K562 (cell line): Measurements from ENCODE around the gene VPS18. TPM values are rescaled to one million over a fixed set of nuclear protein-coding genes. Genes with fewer than 3 reads are reported as not detected.

Source experiments
- BDP1 ChIP-seq: IDR thresholded peaks from 3 replicates; pipeline ENCODE4 v1.6.1; 2011; ENCODE audit not compliant: insufficient read length, insufficient read depth
- CEBPG ChIP-seq, 3 experiments: fragments of 200-800 bp in 1 of 3; sonication (Bioruptor generic) in 1 of 3; sonication (generic) in 1 of 3; formaldehyde crosslinking in 1 of 3; IDR thresholded peaks in 2 of 3; conservative IDR thresholded peaks in 1 of 3; 2 replicates each; pipeline versions ENCODE4 v1.6.1 to v1.8.0; 2016 to 2022; ENCODE audit warnings: missing compliant biosample characterization in 2 of 3, missing genetic modification characterization in 2 of 3, mild to moderate bottlenecking in 1 of 3, missing genetic modification reagents in 1 of 3
- CTBP1 ChIP-seq: fragments of 450-650 bp; IDR thresholded peaks from 2 replicates; pipeline ENCODE4 v1.6.1; 2016; ENCODE audit warnings: borderline replicate concordance
- FOSL1 ChIP-seq: fragments of 200-800 bp; sonication (Bioruptor generic); conservative IDR thresholded peaks from 2 replicates; pipeline ENCODE4 v1.6.1; 2016; ENCODE audit warnings: missing genetic modification characterization, missing compliant biosample characterization
- GABPA ChIP-seq: fragments of 200-800 bp; sonication (Bioruptor generic); conservative IDR thresholded peaks from 2 replicates; pipeline ENCODE4 v1.6.1; 2016; ENCODE audit warnings: low read depth, missing genetic modification characterization, missing compliant biosample characterization
- JUND ChIP-seq, 2 experiments: IDR thresholded peaks; 2 replicates in 1 of 2; 3 replicates in 1 of 2; pipeline ENCODE4 v1.6.1; 2011; ENCODE audit warnings: borderline replicate concordance in 2 of 2, low read depth in 2 of 2, low read length in 2 of 2, improper control_type of control experiment in 1 of 2, missing biosample characterization in 1 of 2, missing genetic modification characterization in 1 of 2, missing genetic modification reagents in 1 of 2
- KLF16 ChIP-seq: IDR thresholded peaks from 2 replicates; pipeline ENCODE4 v1.6.1; 2016; ENCODE audit warnings: antibody characterized with exemption
- MBD1 ChIP-seq: fragments of 250-450 bp; sonication (Bioruptor Pico); IDR thresholded peaks from 2 replicates; pipeline ENCODE4 v1.8.0; 2022; ENCODE audit warnings: inconsistent platforms
- MEIS2 ChIP-seq: fragments of 450-650 bp; IDR thresholded peaks from 2 replicates; pipeline ENCODE4 v1.6.1; 2014; ENCODE audit warnings: mild to moderate bottlenecking; ENCODE audit not compliant: partially characterized antibody
- MIER1 ChIP-seq: fragments of 450-650 bp; IDR thresholded peaks from 2 replicates; pipeline ENCODE4 v1.6.1; 2016; ENCODE audit warnings: antibody characterized with exemption, mild to moderate bottlenecking, low read depth
- MTA1 ChIP-seq: fragments of 450-650 bp; IDR thresholded peaks from 2 replicates; pipeline ENCODE4 v1.6.1; 2017; ENCODE audit warnings: borderline replicate concordance
- MXI1 ChIP-seq: IDR thresholded peaks from 2 replicates; pipeline ENCODE4 v1.6.1; 2011; ENCODE audit warnings: low read depth, mild to moderate bottlenecking, improper control_type of control experiment, low read length
- POLR2B ChIP-seq: fragments of 450-650 bp; IDR thresholded peaks from 2 replicates; pipeline ENCODE4 v1.6.1; 2018; ENCODE audit warnings: low read depth; ENCODE audit not compliant: partially characterized antibody
- RB1 ChIP-seq: fragments of 450-650 bp; IDR thresholded peaks from 2 replicates; pipeline ENCODE4 v1.6.1; 2017; ENCODE audit warnings: low read depth, mild to moderate bottlenecking
- RUNX1 ChIP-seq: sonication (generic); IDR thresholded peaks from 2 replicates; pipeline ENCODE4 v1.6.1; 2016; ENCODE audit warnings: antibody characterized with exemption, low read depth
- SRSF3 ChIP-seq: fragments of 200-400 bp; formaldehyde crosslinking; IDR thresholded peaks from 2 replicates; pipeline ENCODE4 v1.6.1; 2016; ENCODE audit warnings: mild to moderate bottlenecking, low read length, moderate library complexity; ENCODE audit not compliant: insufficient read depth
- TFAP4 ChIP-seq: sonication (generic); formaldehyde crosslinking; IDR thresholded peaks from 2 replicates; pipeline ENCODE4 v1.8.0; 2022; ENCODE audit warnings: missing genetic modification reagents, mild to moderate bottlenecking, moderate library complexity, borderline replicate concordance
- ZBTB7A ChIP-seq: IDR thresholded peaks from 2 replicates; pipeline ENCODE4 v1.6.1; 2011; ENCODE audit warnings: low read depth, mild to moderate bottlenecking, low read length, moderate library complexity, borderline replicate concordance; ENCODE audit not compliant: control insufficient read depth
- ZNF766 ChIP-seq: fragments of 200-800 bp; sonication (Bioruptor generic); conservative IDR thresholded peaks from 2 replicates; pipeline ENCODE4 v1.6.1; 2016; ENCODE audit warnings: missing genetic modification characterization, missing compliant biosample characterization
- polyA plus RNA-seq, 8 experiments: library from polyadenylated mRNA; depleted of rRNA in 4 of 8; stranded (reverse) in 5 of 8; unstranded in 3 of 8; fragments of >200 nt; fragmentation: Nextera tagmentation in 2 of 8; fragmentation: Illumina TruSeq in 1 of 8; extraction: Ambion mirVana in 2 of 8; extraction: Trizol in 1 of 8; gene quantifications; 2 replicates each; pipeline versions ENCODE4 v1.2.1 to v1.2.3, GENCODE V29; 2011 to 2014; ENCODE audit warnings: inconsistent platforms in 1 of 8, missing spikeins in 1 of 8
- total RNA-seq, 7 experiments: library from RNA; depleted of rRNA in 6 of 7; stranded (reverse); fragments of >200 nt in 6 of 7; fragmentation: Illumina TruSeq in 2 of 7; extraction: Trizol in 2 of 7; gene quantifications; 2 replicates each; pipeline versions ENCODE4 v1.2.1 to v1.2.3, GENCODE V29; 2011 to 2021; ENCODE audit warnings: low replicate concordance in 1 of 7
- TF ChIP-seq, protein P1 (sequence below), 2 experiments: fragments of 450-650 bp; conservative IDR thresholded peaks; 2 replicates each; pipeline ENCODE4 v1.6.1; 2017; ENCODE audit warnings: mild to moderate bottlenecking in 2 of 2, moderate library complexity in 2 of 2

VPS18 gene
- total and polyA plus RNA-seq, 9 of the 15 experiments (the other 6 are each of a cell fraction or from before 2014, with no cell fraction given), result 0.73 to 19.9 (median 8.5) TPM

- peak; percentile 100 for TF ChIP-seq CEBPG (CRISPR knock-in tag; IDR thresholded peaks at IDR 0.05)
- TF ChIP-seq CEBPG (tag; conservative IDR thresholded peaks at IDR 0.05 in 1 of 2, IDR thresholded peaks at IDR 0.05 in 1 of 2), result peak; percentile 99
- TF ChIP-seq FOSL1 (tag), result 0 out of 2 replicates have a peak, but pooled peaks have one; percentile 17
- peak; percentile 29; the same call in 1 of the 2 replicates for TF ChIP-seq ZBTB7A
- no peak for TF ChIP-seq RUNX1
- TF ChIP-seq CTBP1, result peak; percentile 74
- peak; percentile 45; the same call in 1 of the 2 replicates for TF ChIP-seq GABPA
- no peak for TF ChIP-seq BDP1
- TF ChIP-seq MEIS2, result peak; percentile 16
- peak; percentile 92; the same call in 1 of the 2 replicates for TF ChIP-seq SRSF3
- TF ChIP-seq, protein P1, sequence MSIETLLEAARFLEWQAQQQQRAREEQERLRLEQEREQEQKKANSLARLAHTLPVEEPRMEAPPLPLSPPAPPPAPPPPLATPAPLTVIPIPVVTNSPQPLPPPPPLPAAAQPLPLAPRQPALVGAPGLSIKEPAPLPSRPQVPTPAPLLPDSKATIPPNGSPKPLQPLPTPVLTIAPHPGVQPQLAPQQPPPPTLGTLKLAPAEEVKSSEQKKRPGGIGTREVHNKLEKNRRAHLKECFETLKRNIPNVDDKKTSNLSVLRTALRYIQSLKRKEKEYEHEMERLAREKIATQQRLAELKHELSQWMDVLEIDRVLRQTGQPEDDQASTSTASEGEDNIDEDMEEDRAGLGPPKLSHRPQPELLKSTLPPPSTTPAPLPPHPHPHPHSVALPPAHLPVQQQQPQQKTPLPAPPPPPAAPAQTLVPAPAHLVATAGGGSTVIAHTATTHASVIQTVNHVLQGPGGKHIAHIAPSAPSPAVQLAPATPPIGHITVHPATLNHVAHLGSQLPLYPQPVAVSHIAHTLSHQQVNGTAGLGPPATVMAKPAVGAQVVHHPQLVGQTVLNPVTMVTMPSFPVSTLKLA (conservative IDR thresholded peaks at IDR 0.05), result peak in 1 of 2 experiments; percentile 66; a peak in 2 of 4 replicates
- peak; percentile 78 for TF ChIP-seq POLR2B
- peak; percentile 85 for TF ChIP-seq JUND (IDR thresholded peaks at IDR 0.05; ENCODE audit: borderline replicate concordance, low read depth, low read length)
- no peak for TF ChIP-seq JUND (tag; IDR thresholded peaks at IDR 0.05; ENCODE audit: borderline replicate concordance, low read depth, low read length)
- TF ChIP-seq TFAP4 (CRISPR knock-in tag), result peak; percentile 99
- 0 out of 2 replicates have a peak, but pooled peaks have one; percentile 42 for TF ChIP-seq RB1
- no peak for TF ChIP-seq KLF16
- no peak for TF ChIP-seq MTA1
- TF ChIP-seq MBD1 (CRISPR knock-in tag), result no peak
- peak; percentile 94 for TF ChIP-seq ZNF766
- peak; percentile 5; the same call in 1 of the 2 replicates for TF ChIP-seq MXI1
- no peak for TF ChIP-seq MIER1
Measured at GRCh38 chr15:40952901-40953712, 58.9 kb downstream of the VPS18 start, which contains the start of gene CHAC1 (continued).
